SU-DHL-6 (cell line): Measurements from ENCODE around the gene GMPPA.

Experiments
- EZH2phosphoT487 ChIP-seq: fragments of 200-600 bp; sonication (generic), shearing (Covaris generic); conservative IDR thresholded peaks from 2 replicates; pipeline ENCODE4 v1.6.1; 2018; ENCODE audit warnings: mild to moderate bottlenecking, antibody characterized with exemption, low read length, moderate library complexity, mixed read lengths
- TF ChIP-seq, protein P1 (sequence below): fragments of 200-600 bp; sonication (generic); IDR thresholded peaks from one replicate; pipeline ENCODE4 v1.5.1; 2017; ENCODE audit warnings: antibody characterized with exemption, mild to moderate bottlenecking, low read length, moderate library complexity; ENCODE audit not compliant: insufficient read depth, poor library complexity, severe bottlenecking

DNA sequence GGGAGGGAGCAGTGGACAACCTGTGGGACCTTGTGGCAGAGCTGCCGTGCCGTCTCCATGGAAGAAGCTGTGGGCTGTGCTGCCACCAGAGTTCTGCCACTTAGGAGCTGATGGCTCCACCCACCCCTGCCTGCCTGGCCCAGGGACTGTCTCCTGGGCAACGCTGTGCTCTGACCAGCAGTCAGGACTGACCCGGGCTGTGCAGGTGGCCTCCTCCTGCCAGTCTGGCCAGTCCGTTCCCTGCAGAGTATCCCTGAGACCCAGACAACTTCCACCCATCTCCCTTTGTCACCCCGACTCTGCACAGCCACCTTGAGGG, 28.3 kb downstream of the GMPPA start:
- TF ChIP-seq, protein P1, sequence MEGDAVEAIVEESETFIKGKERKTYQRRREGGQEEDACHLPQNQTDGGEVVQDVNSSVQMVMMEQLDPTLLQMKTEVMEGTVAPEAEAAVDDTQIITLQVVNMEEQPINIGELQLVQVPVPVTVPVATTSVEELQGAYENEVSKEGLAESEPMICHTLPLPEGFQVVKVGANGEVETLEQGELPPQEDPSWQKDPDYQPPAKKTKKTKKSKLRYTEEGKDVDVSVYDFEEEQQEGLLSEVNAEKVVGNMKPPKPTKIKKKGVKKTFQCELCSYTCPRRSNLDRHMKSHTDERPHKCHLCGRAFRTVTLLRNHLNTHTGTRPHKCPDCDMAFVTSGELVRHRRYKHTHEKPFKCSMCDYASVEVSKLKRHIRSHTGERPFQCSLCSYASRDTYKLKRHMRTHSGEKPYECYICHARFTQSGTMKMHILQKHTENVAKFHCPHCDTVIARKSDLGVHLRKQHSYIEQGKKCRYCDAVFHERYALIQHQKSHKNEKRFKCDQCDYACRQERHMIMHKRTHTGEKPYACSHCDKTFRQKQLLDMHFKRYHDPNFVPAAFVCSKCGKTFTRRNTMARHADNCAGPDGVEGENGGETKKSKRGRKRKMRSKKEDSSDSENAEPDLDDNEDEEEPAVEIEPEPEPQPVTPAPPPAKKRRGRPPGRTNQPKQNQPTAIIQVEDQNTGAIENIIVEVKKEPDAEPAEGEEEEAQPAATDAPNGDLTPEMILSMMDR, result no peak
- TF ChIP-seq EZH2phosphoT487, result 0 out of 2 replicates have a peak, but pooled peaks have one; percentile 27
